HG02938 (cell line): ENCODE measurements around the gene TRPM2.
"Not testable (repeated sequence)": the region's sequence is repeated elsewhere in the genome, so short reads cannot be mapped to it uniquely, and the experiment has no call there.

ENCODE experiments used
- ATAC-seq: cut with Tn5 transposase; IDR thresholded peaks from one replicate; pipeline ENCODE4 v1.9.1; 2021; ENCODE audit warnings: mild to moderate bottlenecking, moderate library complexity; ENCODE audit not compliant: unreplicated experiment

TRPM2 gene

DNA sequence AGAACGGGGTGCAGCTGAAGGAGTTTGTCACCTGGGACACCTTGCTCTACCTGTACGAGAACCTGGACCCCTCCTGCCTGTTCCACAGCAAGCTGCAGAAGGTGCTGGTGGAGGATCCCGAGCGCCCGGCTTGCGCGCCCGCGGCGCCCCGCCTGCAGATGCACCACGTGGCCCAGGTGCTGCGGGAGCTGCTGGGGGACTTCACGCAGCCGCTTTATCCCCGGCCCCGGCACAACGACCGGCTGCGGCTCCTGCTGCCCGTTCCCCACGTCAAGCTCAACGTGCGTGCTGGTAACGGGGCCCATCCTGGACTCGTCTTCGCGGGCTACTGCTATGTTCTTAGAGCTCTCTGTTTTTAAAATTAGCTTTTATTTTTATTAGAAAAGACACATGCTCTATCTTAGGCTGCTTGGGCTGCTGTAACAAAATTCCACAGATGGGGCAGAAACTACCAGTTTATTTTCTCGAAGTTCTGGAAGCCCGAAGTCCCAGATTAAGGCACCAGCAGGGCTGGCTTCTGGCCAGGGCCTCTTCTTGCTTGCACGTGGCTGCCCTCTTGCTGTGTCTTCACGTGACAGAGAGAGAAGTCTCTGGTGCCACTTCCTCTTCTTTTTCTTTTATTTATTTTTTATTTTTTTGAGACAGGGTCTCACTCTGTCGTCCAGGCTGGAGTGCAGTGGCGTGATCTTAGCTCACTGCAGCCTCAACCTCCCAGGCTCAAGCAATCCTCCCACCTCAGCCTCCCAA, 38.1 kb downstream of the TRPM2 start:
- no peak for ATAC-seq

DNA sequence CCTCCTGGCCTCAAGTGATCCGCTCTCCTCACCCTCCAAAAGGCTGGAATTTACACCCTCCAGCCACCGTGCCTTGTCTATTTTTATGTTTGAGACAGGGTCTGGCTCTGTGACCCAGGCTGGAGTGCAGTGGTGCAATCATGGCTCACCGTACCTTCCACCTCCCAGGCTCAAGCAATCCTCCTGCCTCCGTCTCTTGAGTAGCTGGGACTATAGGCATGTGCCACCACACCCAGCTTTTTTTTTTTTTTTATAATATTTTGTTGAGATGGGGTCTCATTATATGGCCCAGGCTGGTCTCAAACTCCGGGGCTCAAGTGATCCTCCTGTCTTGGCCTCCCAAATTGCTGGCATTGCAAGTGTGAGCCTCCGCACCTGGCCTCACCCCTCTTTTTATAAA, 38.8 kb downstream of the TRPM2 start:
- ATAC-seq: no peak

DNA sequence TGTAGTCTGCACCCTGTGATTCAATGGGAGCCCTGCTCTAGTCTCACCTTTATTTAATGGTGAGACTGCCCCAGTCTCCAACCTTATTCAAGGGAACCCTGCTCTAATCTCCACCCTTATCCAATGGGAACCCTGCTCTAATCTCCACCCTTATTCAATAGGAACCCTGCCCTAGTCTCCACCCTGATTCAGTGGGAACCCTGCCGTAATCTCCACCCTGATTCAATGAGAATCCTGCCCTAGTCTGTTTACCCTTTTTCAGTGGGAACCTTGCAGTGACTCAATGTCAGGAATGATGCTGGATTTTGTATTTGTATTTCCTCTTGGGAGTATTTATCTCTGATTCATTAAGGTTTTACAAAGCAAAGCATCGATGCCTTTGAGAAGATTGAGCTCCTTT, 39.5 kb downstream of the TRPM2 start:
- ATAC-seq: no peak

DNA sequence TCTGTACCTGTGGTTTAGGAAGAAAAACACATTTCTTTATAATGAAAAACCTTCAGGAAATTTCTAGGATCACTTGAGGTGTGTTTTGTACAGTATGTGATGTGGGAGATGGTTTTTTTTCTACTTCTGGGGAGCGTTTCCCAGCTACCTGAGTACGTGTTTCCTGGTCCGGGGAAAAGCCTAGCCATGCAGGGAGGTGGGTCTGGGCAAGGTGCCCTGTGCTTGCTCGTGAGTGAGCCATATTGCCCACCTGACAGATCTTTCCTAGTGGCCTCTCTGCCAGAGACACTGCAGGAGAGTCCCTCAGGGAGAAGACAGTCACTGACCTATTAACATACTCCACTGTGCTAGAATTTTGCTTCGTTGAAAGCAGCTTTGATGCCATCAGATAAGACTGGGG, 41.3 kb downstream of the TRPM2 start:
- no peak for ATAC-seq

DNA sequence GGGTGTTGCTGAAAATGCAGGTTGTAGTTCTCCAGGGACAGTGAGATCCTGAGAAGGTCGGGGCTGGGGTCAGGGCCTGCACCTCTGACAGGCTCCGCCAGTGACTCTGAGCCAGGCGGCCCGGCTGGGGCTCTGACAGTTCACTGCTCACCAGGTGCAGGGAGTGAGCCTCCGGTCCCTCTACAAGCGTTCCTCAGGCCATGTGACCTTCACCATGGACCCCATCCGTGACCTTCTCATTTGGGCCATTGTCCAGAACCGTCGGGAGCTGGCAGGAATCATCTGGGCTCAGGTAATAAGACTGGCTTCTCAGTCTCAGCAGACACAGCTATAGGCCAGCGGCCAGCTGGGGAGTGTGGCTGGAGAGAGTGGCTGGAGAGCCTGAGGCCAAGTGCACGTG, 41.8 kb downstream of the TRPM2 start:
- no peak for ATAC-seq

DNA sequence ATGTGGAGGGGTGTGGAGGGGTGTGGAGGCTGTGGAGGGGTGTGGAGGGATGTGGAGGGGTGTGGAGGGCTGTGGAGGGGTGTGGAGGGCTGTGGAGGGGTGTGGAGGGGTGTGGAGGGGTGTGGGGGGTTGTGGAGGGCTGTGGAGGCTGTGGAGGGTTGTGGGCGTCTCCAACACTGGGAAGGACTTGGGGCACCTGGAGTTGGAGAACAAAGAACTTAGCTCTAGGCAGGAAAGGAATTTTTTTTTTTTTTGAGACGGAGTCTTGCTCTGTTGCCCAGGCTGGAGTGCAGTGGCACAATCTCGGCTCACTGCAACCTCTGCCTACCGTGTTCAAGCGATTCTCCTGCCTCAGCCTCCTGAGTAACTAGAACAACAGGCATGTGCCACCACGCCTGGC, 43.4 kb downstream of the TRPM2 start:
- not testable (repeated sequence) for ATAC-seq

DNA sequence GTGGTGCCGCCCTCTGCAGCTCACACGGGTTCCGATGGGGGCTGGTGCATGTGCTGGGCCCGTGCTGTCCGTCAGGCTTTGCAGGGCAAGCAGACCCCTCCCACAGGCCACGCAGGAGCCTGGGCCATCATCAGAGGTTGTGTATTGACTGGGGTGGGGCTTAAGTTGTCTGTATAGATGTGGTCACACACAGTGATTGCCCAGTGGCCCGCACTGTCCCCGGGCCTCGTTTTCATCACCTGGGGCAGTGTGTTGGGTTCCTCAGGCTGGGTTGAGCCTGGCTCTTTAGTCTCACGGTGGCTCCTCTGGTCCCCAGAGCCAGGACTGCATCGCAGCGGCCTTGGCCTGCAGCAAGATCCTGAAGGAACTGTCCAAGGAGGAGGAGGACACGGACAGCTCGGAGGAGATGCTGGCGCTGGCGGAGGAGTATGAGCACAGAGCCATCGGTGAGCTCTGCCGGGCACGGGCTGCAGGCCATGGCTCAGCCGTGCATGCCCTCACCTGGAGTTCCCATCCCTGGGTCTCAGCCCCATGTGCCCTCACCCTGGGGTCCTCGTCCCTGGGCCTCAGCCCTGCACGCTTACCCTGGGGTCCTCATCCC, 44.1 kb downstream of the TRPM2 start:
- no peak for ATAC-seq

DNA sequence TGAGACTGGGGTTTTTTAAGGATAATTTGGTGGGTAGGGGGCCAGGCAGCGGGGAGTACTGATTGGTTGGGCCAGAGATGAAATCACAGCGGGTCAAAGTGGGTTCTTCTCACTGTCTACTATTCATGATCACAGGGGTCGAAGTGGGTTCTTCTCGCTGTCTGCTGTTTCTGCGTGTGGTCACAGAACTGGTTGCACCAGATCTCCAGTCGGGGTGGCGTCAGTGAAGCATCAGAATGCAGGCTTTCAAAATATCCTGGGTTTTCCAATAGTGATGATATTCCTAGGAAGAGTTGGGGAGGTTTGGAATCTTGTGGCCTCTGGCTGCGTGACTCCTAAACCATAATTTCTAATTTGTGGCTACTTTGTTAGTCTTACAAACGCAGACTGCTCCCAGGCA, 45.1 kb downstream of the TRPM2 start:
- no peak for ATAC-seq

DNA sequence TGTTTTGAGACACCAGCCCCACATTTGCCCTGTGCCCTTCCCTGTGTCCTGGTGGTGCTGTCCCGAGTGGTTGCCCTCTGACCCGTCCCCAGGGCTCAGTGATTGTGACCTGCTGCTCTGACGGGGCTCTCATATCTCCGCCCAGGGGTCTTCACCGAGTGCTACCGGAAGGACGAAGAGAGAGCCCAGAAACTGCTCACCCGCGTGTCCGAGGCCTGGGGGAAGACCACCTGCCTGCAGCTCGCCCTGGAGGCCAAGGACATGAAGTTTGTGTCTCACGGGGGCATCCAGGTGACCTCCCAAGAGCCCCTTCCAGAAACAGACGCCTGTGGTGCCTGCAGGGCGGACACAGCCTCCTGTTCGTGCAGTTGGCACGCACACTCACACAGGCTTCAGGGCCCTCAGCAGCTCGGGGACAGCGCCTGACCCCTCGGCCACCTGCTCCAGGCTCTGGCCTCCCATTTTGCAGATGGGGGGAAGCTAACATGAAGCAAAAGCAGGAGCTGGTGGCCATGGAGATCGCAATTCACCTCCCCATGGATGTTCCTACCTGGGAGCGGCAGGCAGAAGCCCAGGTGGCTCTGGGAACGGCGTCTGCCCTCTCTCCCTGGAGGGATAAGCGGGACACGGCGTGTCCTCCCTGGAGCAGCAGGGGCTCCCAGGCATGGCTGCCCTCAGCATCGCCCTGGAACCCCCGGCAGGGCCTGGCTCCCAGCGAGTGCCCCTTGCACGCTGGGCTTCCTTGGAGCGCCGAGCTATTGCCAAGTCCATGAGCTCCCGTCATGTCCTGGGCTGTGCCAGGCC, 45.9 kb downstream of the TRPM2 start:
- no peak for ATAC-seq

DNA sequence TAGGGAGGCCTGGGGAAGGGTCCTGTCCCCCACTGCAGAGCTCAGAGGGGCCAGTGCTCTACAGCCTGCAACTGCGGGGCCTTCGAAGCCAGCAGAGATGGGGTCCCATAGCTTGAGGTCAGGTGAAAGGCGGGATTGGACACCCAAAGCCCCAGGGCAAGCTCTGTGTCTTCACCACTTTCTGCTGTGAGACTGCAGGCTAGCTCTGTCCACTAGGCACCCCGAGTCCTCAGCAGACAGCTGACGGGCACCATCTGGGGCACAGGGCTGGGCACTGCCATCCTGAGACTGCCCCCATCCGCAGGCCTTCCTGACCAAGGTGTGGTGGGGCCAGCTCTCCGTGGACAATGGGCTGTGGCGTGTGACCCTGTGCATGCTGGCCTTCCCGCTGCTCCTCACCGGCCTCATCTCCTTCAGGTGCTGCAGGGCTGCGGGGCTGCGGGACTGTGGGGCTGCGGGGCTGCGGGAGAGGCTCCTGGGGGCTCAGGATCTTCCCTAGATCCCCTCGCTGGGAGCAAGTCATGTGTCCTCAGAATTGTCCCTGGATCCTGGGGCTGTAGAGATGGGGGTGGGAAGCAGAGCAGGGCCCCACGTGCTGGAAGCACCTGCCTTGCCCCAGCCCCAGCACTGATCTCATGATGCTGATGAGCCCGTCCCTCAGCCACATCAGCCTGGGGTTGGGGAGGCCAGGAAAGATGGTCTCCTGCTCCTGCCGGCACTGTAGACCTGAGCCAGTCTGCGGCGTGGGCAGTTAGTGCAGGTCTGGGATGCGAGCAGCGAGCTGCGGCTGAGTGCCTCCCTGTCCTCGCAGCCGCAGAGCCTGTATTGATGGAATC, 46.8 kb downstream of the TRPM2 start:
- ATAC-seq: no peak

DNA sequence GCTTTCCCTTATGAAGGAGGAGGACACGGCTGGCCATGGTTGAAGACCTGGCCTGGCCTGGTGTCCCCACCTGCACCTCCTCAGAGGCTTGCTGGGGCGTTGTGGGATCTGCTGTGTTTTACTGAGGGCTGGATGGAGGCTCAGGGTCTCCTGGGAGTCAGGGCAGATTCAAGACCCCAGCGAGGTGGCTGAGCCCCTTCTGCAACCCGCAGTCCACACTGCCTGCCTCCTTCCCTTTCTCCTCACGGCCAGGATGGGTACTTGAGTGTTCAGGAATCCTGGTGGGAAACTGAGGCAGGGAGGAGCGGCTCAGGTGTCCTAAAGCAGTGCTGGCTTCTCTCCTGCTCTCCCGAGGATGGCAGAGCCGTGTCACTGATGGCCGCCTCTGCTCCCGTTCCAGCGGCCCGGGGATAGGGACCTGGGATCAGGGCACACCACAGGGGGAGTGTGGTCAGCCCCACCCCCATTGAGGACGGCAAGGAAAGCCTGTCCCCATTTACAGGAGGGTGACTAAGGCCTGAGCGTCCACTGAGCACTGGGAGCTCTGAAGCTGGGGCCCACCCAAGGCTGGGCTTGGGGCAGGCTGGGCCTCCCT, 47.5 kb downstream of the TRPM2 start:
- no peak for ATAC-seq

DNA sequence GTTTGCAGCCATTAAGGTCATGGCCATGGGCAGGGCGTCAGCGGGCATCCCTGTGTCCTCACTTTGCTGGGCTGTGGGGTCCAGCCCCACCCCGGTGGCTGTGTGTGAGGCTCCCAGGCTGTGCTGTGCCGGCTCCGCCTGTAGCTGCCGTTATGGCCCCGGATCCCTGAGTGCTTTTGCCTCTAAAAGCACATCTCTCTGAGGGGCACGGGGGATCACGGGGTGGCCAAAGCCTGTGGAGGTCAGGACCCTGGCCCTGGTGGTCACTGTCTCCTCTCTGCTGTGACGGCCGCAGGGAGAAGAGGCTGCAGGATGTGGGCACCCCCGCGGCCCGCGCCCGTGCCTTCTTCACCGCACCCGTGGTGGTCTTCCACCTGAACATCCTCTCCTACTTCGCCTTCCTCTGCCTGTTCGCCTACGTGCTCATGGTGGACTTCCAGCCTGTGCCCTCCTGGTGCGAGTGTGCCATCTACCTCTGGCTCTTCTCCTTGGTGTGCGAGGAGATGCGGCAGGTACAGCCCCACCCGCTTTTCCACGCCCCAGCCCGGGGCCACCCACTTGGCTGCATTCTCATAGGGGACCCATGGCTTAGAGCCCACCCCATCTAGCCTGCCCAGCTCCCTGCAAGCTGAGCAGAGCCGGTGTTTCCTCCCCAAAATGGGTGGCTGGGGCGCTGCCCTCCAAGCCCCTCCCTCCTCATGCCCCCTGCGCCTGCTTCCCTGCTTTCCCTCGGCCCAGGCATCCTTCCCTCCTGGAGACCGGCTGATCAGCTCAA, 48.2 kb downstream of the TRPM2 start:
- no peak for ATAC-seq

DNA sequence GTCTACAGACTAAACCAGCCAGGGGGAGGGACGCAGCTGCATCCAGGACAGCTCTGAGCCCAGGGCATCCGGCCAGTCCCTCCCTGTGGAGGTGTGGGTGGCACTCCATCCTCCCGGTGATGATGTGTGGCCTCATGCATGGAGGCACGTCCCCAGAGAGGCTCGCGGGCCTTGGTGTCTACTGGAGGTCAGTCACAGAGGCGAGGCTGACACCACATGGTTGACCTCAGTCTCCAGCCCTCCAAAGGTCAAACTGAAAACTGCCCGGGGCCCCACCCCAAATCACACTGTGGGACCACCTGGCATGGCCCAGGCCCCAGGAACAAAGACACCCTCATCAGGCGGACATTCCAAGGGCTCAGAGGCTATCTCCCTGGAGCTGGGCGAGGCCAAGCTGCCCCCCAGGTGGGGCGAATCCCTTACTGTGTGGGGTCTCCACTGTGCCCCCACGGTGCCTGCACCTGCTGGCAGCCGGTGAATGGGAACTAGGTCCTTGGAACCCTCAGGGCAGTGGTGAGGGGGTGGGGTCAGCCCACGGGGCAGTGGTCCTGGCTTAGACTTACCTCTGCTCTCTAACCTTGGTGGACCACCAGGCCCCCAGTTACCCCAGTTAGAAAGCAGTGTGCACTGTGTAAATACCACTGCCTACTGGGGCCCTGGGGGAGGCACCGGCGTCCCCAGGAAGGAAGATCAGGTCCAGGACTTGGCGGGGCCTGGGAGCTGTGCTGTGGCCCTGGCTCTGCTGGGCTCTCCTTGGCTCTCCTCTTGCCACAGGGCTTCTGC, 49.1 kb downstream of the TRPM2 start:
- no peak for ATAC-seq

DNA sequence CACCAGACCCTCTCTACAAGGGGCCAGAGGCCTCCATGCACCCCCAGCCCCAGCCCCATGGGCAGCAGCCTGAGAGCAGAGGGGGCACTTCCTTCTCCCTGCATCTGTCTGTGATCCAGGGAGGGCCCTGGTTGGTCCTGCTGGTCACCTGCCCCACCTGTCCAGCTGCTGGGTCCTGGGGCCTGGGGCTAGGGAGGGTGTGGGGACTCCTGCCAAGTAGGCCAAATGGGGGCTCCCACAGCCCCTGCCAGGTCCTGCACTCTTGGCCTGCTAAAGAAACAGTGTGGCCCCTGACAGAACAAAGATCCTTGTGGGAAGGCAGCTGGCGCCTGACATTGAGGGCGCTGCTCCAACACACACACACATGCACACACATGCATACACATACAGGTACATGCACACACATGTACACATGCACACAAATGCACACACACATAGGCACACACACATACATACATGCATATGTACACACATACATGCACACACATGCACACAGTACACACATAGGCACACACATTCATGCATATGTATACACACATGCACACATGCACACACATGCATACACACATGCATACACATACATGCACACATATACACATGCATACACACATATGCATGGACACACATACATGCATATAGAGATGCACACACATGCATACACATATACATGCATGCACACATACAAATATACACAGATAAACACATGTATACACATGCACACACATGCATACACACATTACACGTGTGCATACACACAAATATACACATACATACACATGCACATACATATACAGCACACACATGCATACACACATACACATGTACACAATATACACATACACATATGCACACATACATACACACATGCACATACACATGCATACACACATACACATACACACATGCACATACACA, 49.9 kb downstream of the TRPM2 start:
- no peak for ATAC-seq

DNA sequence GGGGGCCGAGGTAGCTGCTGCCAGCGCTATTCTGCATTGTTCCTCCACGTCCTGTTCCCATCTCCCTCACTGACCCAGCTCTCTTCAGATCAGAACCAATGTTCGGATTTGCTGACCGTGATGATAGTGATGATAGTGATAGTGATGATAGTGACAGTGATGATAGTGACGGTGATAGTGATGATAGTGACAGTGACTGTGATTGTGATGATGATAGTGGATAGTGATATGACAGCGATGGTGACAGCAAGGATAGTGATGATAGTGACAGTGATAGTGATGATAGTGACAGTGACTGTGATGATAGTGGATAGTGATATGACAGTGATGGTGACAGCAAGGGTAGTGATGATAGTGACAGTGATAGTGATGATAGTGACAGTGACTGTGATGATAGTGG, 51.1 kb downstream of the TRPM2 start:
- ATAC-seq: not testable (repeated sequence)

DNA sequence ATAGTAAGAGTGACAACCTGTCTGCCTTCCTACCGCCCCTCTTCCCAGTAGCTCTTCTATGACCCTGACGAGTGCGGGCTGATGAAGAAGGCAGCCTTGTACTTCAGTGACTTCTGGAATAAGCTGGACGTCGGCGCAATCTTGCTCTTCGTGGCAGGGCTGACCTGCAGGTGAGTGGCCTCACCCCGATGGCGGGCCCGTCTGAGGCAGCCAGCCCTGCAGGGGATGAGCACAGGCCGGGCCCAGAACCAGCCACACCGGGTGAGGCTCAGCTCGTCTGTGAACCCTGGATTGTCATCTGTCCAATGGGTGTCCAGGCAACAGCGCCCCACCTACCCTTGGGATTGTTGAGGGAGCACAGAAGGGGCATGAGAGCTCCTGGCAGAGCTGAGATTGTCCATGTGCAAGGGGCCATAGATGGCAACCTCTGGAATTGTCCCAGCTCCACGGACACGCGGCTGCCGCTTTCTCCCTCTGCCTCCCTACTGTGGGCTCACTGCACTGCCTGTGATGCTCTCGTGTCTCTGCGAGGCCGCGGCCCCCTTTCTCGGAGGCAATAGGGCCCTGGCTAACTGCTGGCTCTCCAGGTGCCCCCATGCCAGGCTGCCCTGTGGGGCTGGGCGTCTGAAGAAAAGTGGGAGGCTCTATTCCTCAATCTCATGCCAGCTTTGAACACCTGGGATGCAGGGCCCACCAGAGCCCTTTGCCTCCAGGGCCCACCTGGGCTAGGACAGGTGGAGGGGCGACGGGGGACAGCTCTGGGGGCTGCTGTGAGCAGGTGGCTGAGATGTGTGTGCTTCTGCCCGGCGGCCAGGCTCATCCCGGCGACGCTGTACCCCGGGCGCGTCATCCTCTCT, 51.9 kb downstream of the TRPM2 start:
- ATAC-seq: no peak
